Adipose tissue (tissue), 3 donors: Measurements from ENCODE around the gene SLC52A1. TPM values are rescaled to one million over a fixed set of nuclear protein-coding genes. Genes with fewer than 3 reads are reported as not detected.
"Not testable (repeated sequence)": the region's sequence is repeated elsewhere in the genome, so short reads cannot be mapped to it uniquely, and the experiment has no call there.

Experiments
- H3K27ac ChIP-seq: one replicate; pipeline ENCODE4 v1.5.1; 2013; ENCODE audit warnings: low read depth, low read length
- WGBS, 3 donors: extraction: QIAGEN DNeasy Blood & Tissue Kit; methylation state at CpG; one replicate each; pipeline ENCODE4 v1.1.7; 2013; 5-methylcytosine and 5-hydroxymethylcytosine counted together
- polyA plus RNA-seq, 3 donors: library from polyadenylated mRNA; stranded (reverse); fragments of 200-250 nt; gene quantifications; one replicate each; pipeline ENCODE4 v1.2.3, GENCODE V29; 2013
- donor health status: healthy with polysubstance abuse.
- donor health status: Bipolar disorder and iron deficiency.
- donor health status: healthy.

SLC52A1 gene
- not detected for polyA plus RNA-seq

- H3K27ac ChIP-seq: no peak within 1 kb of the TSS
- WGBS, 3 donors: 9 to 11% (median 9%) methylated on average over 23 to 24 of the region's 24 CpGs
These were observed at the start of gene SLC52A1 for GRCh38 chr17:5035315-5035714. Gene SLC52A1 (minus strand): TSS chr17:5035426. CDS start chr17:5034606, 820 bp downstream.

- 89 to 94% (median 91%) methylated on average over 3 of the region's 3 CpGs for WGBS, 3 donors
- H3K27ac ChIP-seq: no peak overlapping the region
These were observed 45.4 kb upstream of the SLC52A1 start for GRCh38 chr17:5080591-5080990.

GRCh38 chr17:5078106-5079028 is 43.1 kb upstream of the SLC52A1 start, which contains the start of gene ZFP3:
Gene ZFP3 (plus strand): TSS chr17:5078467. CDS start chr17:5091505, 13,038 bp downstream.
- H3K27ac ChIP-seq: no peak within 1 kb of the TSS
- WGBS, 3 donors: 0 to 1% (median 1%) methylated on average over 68 to 75 of the region's 75 CpGs

- H3K27ac ChIP-seq: no peak overlapping the region
- WGBS, 3 donors: 6 to 21% (median 21%) methylated on average over 14 of the region's 14 CpGs
These were observed 42.5 kb upstream of the SLC52A1 start for GRCh38 chr17:5077781-5078105.

GRCh38 chr17:5077275-5077674 is 42.0 kb upstream of the SLC52A1 start:
- WGBS, 3 donors: 98 to 99% (median 98%) methylated on average over 24 of the region's 24 CpGs
- H3K27ac ChIP-seq: not testable (repeated sequence)

- not testable (repeated sequence) for H3K27ac ChIP-seq
- 84 to 88% (median 87%) methylated on average over 4 of the region's 5 CpGs for WGBS, 3 donors
These were observed 40.2 kb upstream of the SLC52A1 start for GRCh38 chr17:5075472-5075871.

GRCh38 chr17:5069724-5070123 is 34.5 kb upstream of the SLC52A1 start:
- no peak overlapping the region for H3K27ac ChIP-seq
- WGBS, 3 donors: 68 to 90% (median 90%) methylated on average over 4 of the region's 4 CpGs

- H3K27ac ChIP-seq: no peak overlapping the region
- 87 to 88% (median 88%) methylated on average over 3 of the region's 3 CpGs for WGBS, 3 donors
These were observed 33.0 kb upstream of the SLC52A1 start for GRCh38 chr17:5068236-5068635.

- H3K27ac ChIP-seq: no peak overlapping the region
- 41 to 63% (median 52%) methylated on average over 1 of the region's 1 CpG for WGBS, 3 donors
These were observed 30.1 kb upstream of the SLC52A1 start for GRCh38 chr17:5065227-5065744.

GRCh38 chr17:5055543-5055942 is 20.3 kb upstream of the SLC52A1 start:
- WGBS, 3 donors: 87 to 94% (median 92%) methylated on average over 9 to 10 of the region's 10 CpGs
- H3K27ac ChIP-seq: no peak overlapping the region

GRCh38 chr17:5050278-5050677 is 15.1 kb upstream of the SLC52A1 start:
- H3K27ac ChIP-seq: no peak overlapping the region
- 56 to 71% (median 66%) methylated on average over 9 of the region's 9 CpGs for WGBS, 3 donors

GRCh38 chr17:5049314-5049841 is 14.2 kb upstream of the SLC52A1 start:
- WGBS, 3 donors: 58 to 80% (median 66%) methylated on average over 5 of the region's 5 CpGs
- H3K27ac ChIP-seq: no peak overlapping the region

GRCh38 chr17:5047446-5047845 is 12.2 kb upstream of the SLC52A1 start:
- 29 to 37% (median 31%) methylated on average over 2 of the region's 2 CpGs for WGBS, 3 donors

GRCh38 chr17:5045496-5045895 is 10.3 kb upstream of the SLC52A1 start:
- 71 to 92% (median 75%) methylated on average over 6 of the region's 6 CpGs for WGBS, 3 donors
- H3K27ac ChIP-seq: no peak overlapping the region

More at GRCh38 chr17:5047446-5047845, 12.2 kb upstream of the SLC52A1 start:
- no peak overlapping the region for H3K27ac ChIP-seq

GRCh38 chr17:5044630-5045029 is 9.4 kb upstream of the SLC52A1 start:
- 88 to 96% (median 89%) methylated on average over 5 of the region's 5 CpGs for WGBS, 3 donors

GRCh38 chr17:5043524-5043923 is 8.3 kb upstream of the SLC52A1 start:
- H3K27ac ChIP-seq: no peak overlapping the region
- 91 to 100% (median 98%) methylated on average over 1 of the region's 1 CpG for WGBS, 3 donors

More at GRCh38 chr17:5044630-5045029, 9.4 kb upstream of the SLC52A1 start:
- no peak overlapping the region for H3K27ac ChIP-seq

- 74 to 84% (median 80%) methylated on average over 15 of the region's 15 CpGs for WGBS, 3 donors
- no peak overlapping the region for H3K27ac ChIP-seq
These were observed 7.2 kb upstream of the SLC52A1 start for GRCh38 chr17:5042157-5043022.

- H3K27ac ChIP-seq: no peak overlapping the region
- WGBS, 3 donors: 86 to 89% (median 88%) methylated on average over 14 of the region's 14 CpGs
These were observed 575 bp downstream of the SLC52A1 start for GRCh38 chr17:5034651-5035050.

GRCh38 chr17:5034063-5034462 is 1.2 kb downstream of the SLC52A1 start:
- 86 to 98% (median 93%) methylated on average over 5 of the region's 5 CpGs for WGBS, 3 donors
- H3K27ac ChIP-seq: no peak overlapping the region
